HG03460 (cell line): ENCODE data around the gene MIPOL1.

Source experiments
- ATAC-seq: cut with Tn5 transposase; IDR thresholded peaks from one replicate; pipeline ENCODE4 v1.9.1; 2021; ENCODE audit not compliant: unreplicated experiment

Gene MIPOL1

GRCh38 chr14:37594971-37595808 lies 397.5 kb downstream of the MIPOL1 start, which contains the start of the genes FOXA1 and TTC6:
TSS of gene FOXA1 (minus strand) at chr14:37595249. CDS start at chr14:37594972, 277 bp downstream.
TSS of gene TTC6 (plus strand) at chr14:37595629. CDS start at chr14:37622065, 26,436 bp downstream.
- ATAC-seq, result no peak

- peak; percentile 73 for ATAC-seq
Observed at GRCh38 chr14:37595809-37596621, 398.3 kb downstream of the MIPOL1 start.

GRCh38 chr14:37596790-37597472 lies 399.2 kb downstream of the MIPOL1 start:
- ATAC-seq, result no peak

GRCh38 chr14:37597538-37597913 lies 399.8 kb downstream of the MIPOL1 start:
- ATAC-seq, result no peak

GRCh38 chr14:37597914-37598746 lies 400.4 kb downstream of the MIPOL1 start:
- ATAC-seq, result no peak

DNA sequence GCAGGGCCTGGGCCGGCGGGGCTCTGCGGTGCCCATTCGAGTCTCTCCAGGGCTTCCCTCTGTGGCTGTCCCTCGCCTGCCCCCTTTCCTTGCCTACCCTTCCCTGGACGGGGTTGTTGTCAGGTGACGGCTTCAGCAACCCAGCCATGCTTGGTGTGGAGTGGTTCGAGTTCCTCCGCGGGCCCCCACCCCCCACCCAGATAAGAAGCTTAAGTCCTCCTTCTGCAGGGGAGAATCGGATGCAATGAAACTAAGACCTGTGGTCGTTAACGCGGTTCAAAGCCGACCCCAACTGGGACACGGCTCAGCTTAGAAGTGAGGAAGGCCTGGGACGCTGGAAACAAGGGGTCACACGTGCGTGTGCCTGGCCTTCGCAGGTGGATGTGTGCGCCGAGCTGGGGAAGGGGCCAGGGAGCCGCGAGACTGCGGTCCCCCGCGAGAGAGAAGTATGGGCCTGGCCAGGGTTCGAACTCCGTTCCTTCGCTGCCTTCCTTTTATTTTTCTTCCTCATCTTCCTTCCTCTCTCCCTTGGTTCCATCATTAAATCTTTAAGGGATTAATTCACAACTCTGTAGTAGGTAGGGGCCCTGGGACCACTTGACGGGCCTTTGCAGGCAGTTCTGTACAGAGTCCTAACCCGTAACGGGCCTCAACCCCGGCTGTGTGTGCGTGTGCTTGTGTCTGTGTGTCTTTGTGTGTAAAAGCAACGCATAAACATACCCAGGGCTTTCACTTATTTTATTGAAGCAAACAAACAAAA lies 401.2 kb downstream of the MIPOL1 start:
- no peak for ATAC-seq

DNA sequence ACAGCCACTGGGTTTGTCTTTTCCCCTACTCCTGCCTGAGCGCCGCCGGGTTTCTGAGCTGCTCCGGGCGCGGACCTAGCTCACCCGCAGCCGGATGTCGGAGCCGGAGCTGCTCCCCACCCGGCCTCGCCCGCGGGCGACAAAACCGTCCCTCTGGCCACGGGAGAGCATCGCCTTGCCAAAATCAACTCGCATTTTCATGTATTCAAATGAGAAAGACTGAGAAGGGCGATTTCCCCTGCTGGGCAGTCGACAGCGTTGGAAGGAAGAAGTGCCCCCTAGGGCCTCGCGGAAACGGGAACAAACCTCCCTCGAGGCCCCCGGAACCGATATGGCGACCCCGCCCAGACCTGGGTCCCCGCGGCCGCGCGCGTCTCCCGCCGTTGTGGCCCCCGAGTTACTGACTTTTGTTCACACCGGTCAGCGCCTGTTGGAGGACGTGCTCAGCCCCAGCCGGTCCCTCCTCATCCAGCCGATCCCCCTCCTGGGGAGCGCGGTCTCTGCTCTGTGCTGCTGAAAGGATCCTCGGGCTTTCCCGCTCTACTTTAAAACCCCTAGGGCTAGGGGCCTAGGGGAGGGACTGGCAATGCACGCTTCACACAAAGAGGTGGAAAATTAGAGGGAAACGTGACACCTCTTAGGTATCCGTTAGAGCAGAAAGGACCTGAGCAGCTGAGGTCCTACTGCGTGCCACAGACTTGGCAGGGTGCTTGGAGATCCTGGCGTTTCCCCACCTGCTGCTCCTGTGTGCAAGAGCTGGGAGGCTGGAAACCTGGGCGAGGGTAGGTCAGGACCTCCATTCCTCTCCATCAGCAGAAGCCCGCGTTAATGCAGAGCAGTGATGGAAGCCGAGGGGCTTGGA lies 402.0 kb downstream of the MIPOL1 start:
- ATAC-seq, result no peak

- no peak for ATAC-seq
Observed at GRCh38 chr14:37600880-37601741, 403.4 kb downstream of the MIPOL1 start.

DNA sequence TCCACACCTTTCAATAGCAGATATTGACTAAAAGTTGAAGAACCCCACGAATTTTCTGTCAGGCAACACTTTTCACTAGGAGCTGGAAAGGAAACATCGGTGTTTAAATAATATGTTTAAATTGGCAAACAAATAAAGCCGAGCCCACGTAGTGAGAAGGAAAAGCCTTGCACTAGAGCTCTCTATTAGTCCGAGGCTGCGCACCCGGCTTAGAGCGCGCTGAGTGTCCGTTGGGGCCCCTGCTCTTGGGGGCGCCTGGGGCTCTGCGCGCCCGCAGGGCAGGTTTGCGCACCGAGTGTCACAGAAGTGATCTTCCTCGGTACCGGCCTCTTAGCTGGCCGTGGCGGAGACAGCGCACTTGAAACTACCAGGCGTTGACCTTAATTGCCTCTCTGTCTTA lies 404.1 kb downstream of the MIPOL1 start:
- ATAC-seq, result no peak
